Progenitor cell of endocrine pancreas (in vitro differentiated cells): Measurements from ENCODE around the gene TMTC1. TPM values are rescaled to one million over a fixed set of nuclear protein-coding genes. Genes with fewer than 3 reads are reported as not detected.

Source experiments
- DNase-seq: peaks from one replicate; pipeline ENCODE4 v3.0.0; 2021; ENCODE audit warnings: low spot score; ENCODE audit not compliant: unreplicated experiment
- H3K27ac Mint-ChIP-seq: 2 replicates; pipeline ENCODE4 v1.8.0; 2021; ENCODE audit warnings: mild to moderate bottlenecking, moderate library complexity, mixed read lengths
- H3K27me3 Mint-ChIP-seq: 2 replicates; pipeline ENCODE4 v1.8.0; 2021; ENCODE audit warnings: mixed read lengths
- H3K36me3 Mint-ChIP-seq: 2 replicates; pipeline ENCODE4 v1.8.0; 2022; ENCODE audit warnings: mixed read lengths; ENCODE audit not compliant: insufficient read depth
- H3K4me1 Mint-ChIP-seq: 2 replicates; pipeline ENCODE4 v1.8.0; 2021; ENCODE audit warnings: low read depth, mixed read lengths
- H3K4me3 Mint-ChIP-seq: 2 replicates; pipeline ENCODE4 v1.8.0; 2021; ENCODE audit warnings: low read depth, mild to moderate bottlenecking, moderate library complexity, mixed read lengths
- H3K9me3 Mint-ChIP-seq: 2 replicates; pipeline ENCODE4 v1.8.0; 2021; ENCODE audit warnings: low read depth, mixed read lengths
- CTCF ChIP-seq: fragments of 200-600 bp; sonication (generic); IDR thresholded peaks from one replicate; pipeline ENCODE4 v1.5.0; 2021; ENCODE audit warnings: antibody characterized with exemption, mild to moderate bottlenecking; ENCODE audit not compliant: unreplicated experiment
- total RNA-seq: library from RNA; stranded (reverse); gene quantifications from 2 replicates; pipeline ENCODE4 v1.2.1, GENCODE V29; 2021

Gene TMTC1
- total RNA-seq, 1 donor from 2014 or later = 19.2 TPM

- peaks cover 7% of the 10 kb centered on the region for H3K36me3 Mint-ChIP-seq
- H3K4me3 Mint-ChIP-seq = no peak overlapping the region
Observed at GRCh38 chr12:29750131-29750927, 33.4 kb downstream of the TMTC1 start.

GRCh38 chr12:29744365-29744764, 39.4 kb downstream of the TMTC1 start:
- Mint-ChIP-seq H3K27me3 (no peaks in the 10 kb centered on the region), H3K9me3 (no peaks in the 10 kb centered on the region), H3K4me3 (no peak overlapping the region), H3K27ac (no peak overlapping the region), H3K4me1 (no peaks in the 10 kb centered on the region), H3K36me3 (peaks cover 2% of the 10 kb centered on the region)
- no peak for DNase-seq
- no peak for TF ChIP-seq CTCF

More at GRCh38 chr12:29750131-29750927, 33.4 kb downstream of the TMTC1 start:
- no peak for TF ChIP-seq CTCF
- H3K9me3 Mint-ChIP-seq = no peaks in the 10 kb centered on the region
- H3K4me1 Mint-ChIP-seq = peaks cover 6% of the 10 kb centered on the region
- no peak for DNase-seq
- peak overlapping the region; percentile 46 for H3K27ac Mint-ChIP-seq
- no peaks in the 10 kb centered on the region for H3K27me3 Mint-ChIP-seq

GRCh38 chr12:29743801-29744200, 39.9 kb downstream of the TMTC1 start:
- Mint-ChIP-seq H3K4me1 (peaks cover 2% of the 10 kb centered on the region), H3K27me3 (no peaks in the 10 kb centered on the region), H3K4me3 (no peak overlapping the region), H3K36me3 (peaks cover 2% of the 10 kb centered on the region), H3K9me3 (no peaks in the 10 kb centered on the region), H3K27ac (no peak overlapping the region)
- DNase-seq = no peak
- TF ChIP-seq CTCF = no peak

GRCh38 chr12:29743077-29743476, 40.7 kb downstream of the TMTC1 start:
- DNase-seq = no peak
- no peaks in the 10 kb centered on the region for H3K27me3 Mint-ChIP-seq
- H3K36me3 Mint-ChIP-seq = peaks cover 2% of the 10 kb centered on the region
- TF ChIP-seq CTCF = no peak
- no peak overlapping the region for H3K27ac Mint-ChIP-seq
- no peak overlapping the region for H3K4me3 Mint-ChIP-seq
- H3K4me1 Mint-ChIP-seq = peaks cover 2% of the 10 kb centered on the region
- H3K9me3 Mint-ChIP-seq = no peaks in the 10 kb centered on the region

DNA sequence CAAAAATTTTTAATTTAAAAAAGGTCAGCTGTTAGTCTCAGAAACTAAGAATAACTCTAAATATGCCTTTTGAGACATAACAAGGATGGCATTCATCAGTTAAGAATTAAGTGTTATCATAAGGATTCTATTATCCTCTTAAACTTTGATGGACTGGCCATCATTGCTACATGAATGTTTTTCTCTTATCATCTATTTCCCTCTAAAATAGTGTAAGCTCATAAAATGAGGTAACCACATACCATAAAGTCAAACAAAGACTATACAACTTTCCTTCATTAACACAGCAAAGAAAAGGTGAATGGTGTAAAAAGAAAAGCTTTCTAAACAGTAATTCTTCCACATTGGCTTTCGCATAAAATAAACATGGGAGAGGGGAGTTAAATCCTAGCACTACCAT, 41.1 kb downstream of the TMTC1 start:
- DNase-seq = no peak
- Mint-ChIP-seq H3K27me3 (no peaks in the 10 kb centered on the region), H3K4me1 (peaks cover 2% of the 10 kb centered on the region), H3K4me3 (no peak overlapping the region), H3K9me3 (no peaks in the 10 kb centered on the region), H3K27ac (no peak overlapping the region), H3K36me3 (peaks cover 2% of the 10 kb centered on the region)
- TF ChIP-seq CTCF = no peak
